Frontal cortex (tissue), 4 donors: ENCODE results near the gene TWIST2. TPM values are rescaled to one million over a fixed set of nuclear protein-coding genes. Genes with fewer than 3 reads are reported as not detected.

Experiments
- DNase-seq, 2 donors: peaks; one replicate each; pipeline ENCODE4 v3.0.0; 2012; ENCODE audit warnings: low spot score in 2 of 2
- FAIRE-seq: peaks from 2 replicates; lab custom pipeline; 2012; peaks lifted over from hg19 to GRCh38; lab: Jason Lieb, UNC
- total RNA-seq: library from RNA; depleted of rRNA; stranded (reverse); fragments of >200 nt; gene quantifications from one replicate; pipeline ENCODE4 v1.2.3, GENCODE V29; 2014
- donor health status: control.
- donor health status: control.
- donor health status: control.

TWIST2 gene
- total RNA-seq, 1 donor from 2014 or later = not detected

GRCh38 chr2:238897911-238898311 is 50.0 kb downstream of the TWIST2 start:
- no peak for FAIRE-seq
- no peak for DNase-seq

GRCh38 chr2:238898534-238899281 is 50.8 kb downstream of the TWIST2 start:
- FAIRE-seq (no peak), DNase-seq (no peak)

GRCh38 chr2:238899386-238899785 is 51.5 kb downstream of the TWIST2 start:
- DNase-seq = no peak

GRCh38 chr2:238900511-238900910 is 52.6 kb downstream of the TWIST2 start:
- FAIRE-seq (no peak), DNase-seq (no peak)

More at GRCh38 chr2:238899386-238899785, 51.5 kb downstream of the TWIST2 start:
- FAIRE-seq = no peak

GRCh38 chr2:238901461-238902057 is 53.7 kb downstream of the TWIST2 start:
- no peak for DNase-seq
- no peak for FAIRE-seq

- FAIRE-seq (no peak), DNase-seq (no peak)
Measured at GRCh38 chr2:238902285-238902684, 54.4 kb downstream of the TWIST2 start.

- no peak for FAIRE-seq
- no peak for DNase-seq
Measured at GRCh38 chr2:238903141-238903540, 55.3 kb downstream of the TWIST2 start.

GRCh38 chr2:238904177-238904576 is 56.3 kb downstream of the TWIST2 start:
- no peak for DNase-seq
- FAIRE-seq = no peak

GRCh38 chr2:238904716-238905115 is 56.8 kb downstream of the TWIST2 start:
- no peak for DNase-seq
- no peak for FAIRE-seq

- DNase-seq (no peak), FAIRE-seq (no peak)
Measured at GRCh38 chr2:238905224-238905623, 57.3 kb downstream of the TWIST2 start.

GRCh38 chr2:238905644-238906043 is 57.8 kb downstream of the TWIST2 start:
- FAIRE-seq (no peak), DNase-seq (no peak)

GRCh38 chr2:238906254-238906935 is 58.5 kb downstream of the TWIST2 start:
- DNase-seq = no peak
- FAIRE-seq = no peak

- DNase-seq (no peak), FAIRE-seq (no peak)
Measured at GRCh38 chr2:238906936-238907716, 59.2 kb downstream of the TWIST2 start.

GRCh38 chr2:238907717-238908173 is 59.9 kb downstream of the TWIST2 start:
- FAIRE-seq (no peak), DNase-seq (no peak)

GRCh38 chr2:238908960-238909951 is 61.4 kb downstream of the TWIST2 start:
- no peak for FAIRE-seq
- no peak for DNase-seq

- DNase-seq (no peak), FAIRE-seq (no peak)
Measured at GRCh38 chr2:238910751-238911351, 63.0 kb downstream of the TWIST2 start.

GRCh38 chr2:238911376-238912227 is 63.7 kb downstream of the TWIST2 start:
- no peak for DNase-seq
- no peak for FAIRE-seq
